Activated T-cell treated with anti-CD3 and anti-CD28 coated beads, Interleukin-2, amount 50 U/mL, for 48 hours (primary cell): ENCODE data around the gene ABCG2.

ENCODE experiments used
- DNase-seq, 2 experiments: peaks; one replicate each; pipeline ENCODE4 v3.0.0-alpha.2; 2020

Gene ABCG2

DNA sequence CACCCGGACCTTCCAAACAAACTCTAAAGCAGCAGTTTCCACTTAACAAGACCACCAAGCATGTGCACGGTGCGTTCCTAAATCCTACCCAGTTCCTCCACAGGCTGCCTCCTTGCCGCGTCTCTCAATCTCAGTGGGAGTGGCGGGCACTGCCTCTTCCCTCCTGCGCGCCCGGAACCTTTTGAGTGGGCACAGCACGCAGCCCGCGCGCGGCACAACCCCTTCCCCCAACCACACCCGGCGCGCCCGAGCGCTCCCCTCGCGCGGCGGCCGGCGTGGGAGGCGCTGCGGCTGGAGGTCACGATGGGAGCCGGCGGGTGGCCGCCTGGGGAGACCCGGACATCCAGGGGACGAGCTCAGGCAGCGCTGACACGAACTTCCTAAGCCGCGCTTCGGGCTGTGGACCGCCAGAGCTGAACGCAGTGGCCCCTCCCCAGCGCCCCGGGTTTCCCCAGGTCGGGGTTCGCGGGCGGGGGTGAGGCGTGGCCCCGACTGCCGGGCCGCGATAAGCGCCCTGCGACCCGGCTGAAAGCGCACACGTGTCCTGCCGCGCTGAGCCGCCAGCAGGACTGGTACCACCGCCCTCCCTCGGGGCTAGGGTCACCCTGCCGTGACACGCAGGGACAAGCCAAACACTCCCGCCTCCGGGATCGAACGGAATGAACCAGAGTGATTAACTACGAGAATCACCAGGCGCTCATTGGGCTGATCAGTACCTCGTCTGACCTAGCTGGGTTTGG lies at the start of gene ABCG2:
Gene ABCG2 (minus strand): TSS at position 151 of the 740 bp plus-strand sequence. CDS start 18,644 bp downstream, outside the sequence.
- peak; percentile 69 to 70 for DNase-seq

DNA sequence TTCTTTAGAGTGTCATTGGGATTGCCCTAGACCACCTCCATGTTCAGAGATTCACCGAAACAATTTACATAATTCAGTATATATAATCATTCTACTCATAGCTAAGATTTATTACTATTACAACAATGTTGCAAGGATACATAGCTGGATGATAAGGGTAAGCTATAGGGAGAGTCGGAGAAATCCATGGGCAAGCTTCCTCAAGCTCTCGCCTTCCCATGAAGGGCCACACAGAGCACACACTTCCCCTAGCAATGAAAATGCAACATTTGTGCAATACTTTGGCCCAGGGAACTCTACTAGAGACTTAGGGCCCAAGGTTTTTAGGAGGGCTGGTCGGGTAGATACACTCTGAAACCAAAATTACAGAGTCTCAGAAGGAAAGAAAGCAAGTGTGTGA lies 49.7 kb upstream of the ABCG2 start:
- no peak for DNase-seq

DNA sequence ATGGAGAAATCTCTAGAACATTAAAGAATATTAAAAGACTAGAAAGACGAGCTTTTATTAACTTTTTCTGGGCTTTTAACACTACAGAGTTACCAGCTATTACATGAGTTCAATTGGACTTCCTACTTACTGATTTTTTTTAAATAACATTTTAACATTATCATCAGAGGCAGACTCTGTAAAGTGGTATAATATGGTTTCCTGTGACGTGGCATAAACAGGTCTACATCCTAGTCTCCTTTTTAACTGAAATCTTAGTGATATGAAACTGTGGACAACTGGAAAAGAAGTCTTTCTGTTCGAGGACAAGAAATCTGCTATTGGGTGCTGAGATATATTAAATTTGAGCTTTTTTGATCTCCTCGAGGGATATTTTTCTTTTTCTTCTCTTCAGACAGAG lies 48.7 kb upstream of the ABCG2 start:
- no peak for DNase-seq

DNA sequence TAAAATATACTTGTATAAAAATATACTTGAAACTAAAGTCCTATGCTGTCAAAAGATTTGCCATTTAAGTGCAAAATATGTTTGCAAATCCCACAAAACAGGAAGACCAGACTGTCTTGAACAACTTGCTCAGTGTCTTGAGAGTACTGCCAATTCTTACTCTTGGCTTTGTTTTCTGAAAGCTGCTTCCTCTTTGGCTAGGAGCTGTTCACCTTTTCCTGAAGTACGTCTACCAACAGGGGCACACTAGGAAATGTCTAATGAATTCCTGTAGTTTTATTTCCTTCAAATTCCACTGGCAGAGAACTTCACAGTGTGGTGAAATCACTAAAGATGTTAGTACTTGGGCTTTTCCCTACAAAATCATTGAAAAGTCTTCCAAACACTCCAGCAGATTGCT lies 46.4 kb upstream of the ABCG2 start:
- no peak for DNase-seq

DNA sequence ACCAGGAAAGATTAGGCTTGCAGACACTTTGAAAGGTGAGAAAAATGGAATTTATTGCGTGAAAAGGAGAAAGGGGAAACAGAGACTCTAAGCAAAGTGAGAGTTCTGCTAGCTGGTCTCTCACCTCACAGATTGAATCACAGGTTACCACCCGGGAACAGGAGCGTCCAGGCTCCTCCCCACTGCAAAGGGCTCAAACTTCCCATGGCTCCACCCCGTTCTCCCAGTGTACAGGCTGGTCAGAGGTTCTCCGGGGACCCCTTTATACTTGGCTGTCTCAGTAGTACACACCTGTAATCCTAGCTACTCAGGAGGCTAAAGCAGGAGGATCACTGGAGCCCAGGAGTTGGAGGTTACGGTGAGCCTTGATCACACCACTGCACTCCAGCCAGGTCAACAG lies 44.0 kb upstream of the ABCG2 start:
- no peak for DNase-seq

DNA sequence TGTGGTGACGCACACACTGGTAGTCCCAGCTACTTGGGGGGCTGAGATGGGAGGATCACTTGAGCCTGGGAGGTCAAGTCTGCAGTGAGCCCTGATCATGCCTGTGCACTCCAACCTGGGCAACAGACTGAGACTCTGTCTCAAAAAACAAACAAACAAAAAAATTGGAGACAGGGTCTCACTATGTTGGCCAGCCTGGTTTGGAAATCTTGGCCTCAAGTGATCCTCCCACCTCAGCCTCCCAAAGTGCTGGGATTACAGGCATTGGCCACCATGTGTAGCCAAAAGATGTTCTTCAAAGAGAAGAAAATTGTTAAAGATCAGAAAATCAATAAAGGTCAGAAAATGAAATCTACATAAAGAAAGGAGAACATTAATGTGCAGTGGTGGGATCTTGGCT lies 41.7 kb upstream of the ABCG2 start:
- DNase-seq, result no peak

DNA sequence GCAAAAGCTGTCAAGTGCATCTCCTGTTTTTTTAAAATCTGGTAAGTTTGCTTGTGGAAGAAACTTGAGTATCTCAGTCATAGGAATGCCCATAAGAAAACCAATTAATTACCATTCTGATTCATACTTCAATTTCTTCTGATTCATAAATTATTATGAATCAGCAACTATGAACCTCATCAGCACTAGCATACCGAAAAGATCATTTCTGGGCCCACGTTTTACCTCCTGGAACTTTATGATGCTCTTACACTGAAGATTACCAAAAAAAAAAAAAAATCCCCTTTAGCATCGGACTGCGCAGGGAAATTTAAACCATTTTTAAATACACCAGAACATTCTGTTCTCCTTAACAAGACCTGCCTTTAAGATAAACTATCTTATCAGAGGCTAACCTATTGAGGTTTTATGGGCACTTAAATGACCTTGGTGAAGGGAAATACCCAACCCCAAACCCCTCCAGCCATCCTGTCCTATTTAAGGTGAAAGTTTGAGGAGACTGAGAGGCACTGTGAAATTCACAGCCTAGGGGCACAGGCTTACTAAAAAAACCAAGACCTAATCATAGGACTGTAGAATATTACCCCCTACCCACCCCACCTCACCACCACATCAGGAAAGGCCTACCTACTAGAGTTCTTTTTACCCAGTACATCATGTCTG lies 38.2 kb upstream of the ABCG2 start:
- DNase-seq, result no peak

DNA sequence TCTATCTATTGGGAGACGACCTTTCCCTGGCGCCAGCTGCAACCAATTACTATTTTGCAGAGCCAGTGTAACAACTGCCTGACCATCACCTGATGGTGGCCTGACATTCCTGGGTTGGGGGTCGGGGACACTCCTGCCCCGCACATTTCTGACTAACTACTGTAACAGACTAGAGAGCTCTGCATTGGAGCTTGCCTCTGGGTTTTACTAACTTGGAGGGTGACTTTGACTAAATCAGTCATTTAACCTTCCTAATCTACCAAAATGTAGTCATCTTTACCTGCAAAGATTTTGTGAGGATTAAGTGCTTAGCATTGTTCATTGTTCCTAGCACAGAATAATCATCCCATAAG lies 37.5 kb upstream of the ABCG2 start:
- DNase-seq, result no peak

DNA sequence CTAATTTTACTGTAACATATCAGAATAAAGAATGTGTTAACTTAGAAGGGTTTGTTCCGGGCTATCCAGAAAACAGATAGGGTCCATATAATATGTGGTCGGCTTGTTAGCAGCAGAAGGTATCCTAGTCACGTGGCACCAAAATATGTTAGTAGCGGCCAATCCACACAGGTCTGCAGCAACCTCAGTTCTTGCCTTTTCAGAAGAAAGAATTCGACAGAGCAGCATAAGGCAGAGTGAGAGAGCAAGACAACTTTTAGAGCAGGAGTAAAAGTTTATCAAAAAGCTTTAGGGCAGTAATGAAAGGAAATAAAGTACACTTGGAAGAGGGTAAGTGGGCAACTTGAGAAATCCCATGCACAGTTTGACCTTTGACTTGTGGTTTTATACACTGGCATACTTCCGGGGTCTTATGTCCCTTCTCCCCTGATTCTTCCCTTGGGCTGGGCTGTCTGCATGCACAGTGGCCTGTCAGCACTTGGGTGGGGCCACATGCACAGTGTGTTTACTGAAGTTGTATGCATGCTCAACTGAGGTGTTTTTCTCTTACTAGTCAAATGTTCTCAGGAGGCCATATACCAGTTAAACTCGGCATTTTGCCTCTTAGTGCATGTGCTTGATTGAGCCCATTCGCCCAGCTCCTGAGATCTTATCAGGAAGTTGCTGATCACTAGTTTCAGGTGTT lies 37.0 kb upstream of the ABCG2 start:
- DNase-seq, result no peak

DNA sequence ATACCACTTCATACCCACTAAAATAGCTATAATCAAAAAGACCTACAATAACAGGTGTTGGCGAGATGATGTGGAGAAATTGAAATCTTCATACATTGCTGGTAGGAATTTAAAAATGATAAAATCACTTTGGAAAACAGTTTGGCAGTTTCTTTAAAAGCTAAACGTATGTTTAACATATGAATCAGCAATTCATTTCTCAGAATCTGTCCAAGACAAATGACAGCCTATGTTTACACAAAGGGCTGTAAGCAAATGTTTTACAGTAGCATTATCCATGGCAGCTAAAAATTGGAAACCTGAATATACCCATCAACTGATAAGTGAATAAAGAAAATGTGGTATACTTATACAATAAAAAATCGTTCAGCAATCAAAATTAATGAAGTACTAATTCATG lies 33.0 kb upstream of the ABCG2 start:
- DNase-seq, result no peak

DNA sequence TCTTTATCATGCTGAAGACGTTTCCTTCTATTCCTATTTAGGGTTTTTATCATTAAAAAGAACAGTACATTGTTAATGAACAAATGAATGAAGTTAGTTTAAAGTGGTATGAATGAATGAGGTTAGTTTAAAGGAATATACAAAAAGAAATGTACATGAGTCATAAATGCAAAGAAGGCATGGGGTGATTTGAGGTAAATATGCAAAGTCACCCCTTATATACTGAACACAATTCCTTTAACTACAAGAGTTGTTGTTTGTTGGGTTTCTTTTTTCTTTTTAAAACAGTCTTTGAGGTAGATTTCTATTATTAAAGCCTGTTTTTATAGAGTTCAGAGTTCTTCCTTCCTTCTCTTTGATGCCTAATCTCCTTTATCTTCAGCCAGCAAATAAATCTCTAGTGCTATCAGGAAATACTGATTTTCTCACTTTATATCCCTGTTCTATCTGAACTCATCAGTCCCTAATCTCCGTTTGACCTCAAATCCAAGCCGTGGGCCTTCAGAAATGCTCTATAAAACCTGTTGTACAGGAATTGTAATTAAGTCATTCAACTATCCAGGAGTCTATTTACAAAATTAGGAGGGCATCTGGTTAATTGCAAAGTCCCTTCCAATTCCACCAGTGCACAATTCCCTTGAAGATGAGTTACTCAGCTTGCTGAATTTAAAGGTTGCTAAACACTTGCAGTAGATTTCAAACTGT lies 31.6 kb upstream of the ABCG2 start:
- no peak for DNase-seq

DNA sequence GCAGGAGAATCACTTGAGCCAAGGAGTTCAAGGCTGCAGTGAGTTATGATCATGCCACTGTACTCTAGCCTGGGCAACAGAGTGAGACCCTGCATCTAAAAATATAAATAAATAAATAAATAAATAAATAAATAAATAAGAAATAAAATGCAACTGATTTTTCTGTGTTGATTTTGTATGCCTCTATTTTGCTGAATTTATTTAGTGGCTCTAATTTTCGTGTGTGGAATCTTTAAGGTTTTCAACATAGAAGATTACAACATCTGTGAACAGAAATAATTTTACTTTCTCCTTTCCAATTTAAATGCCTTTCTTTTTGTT lies 30.9 kb upstream of the ABCG2 start:
- DNase-seq, result no peak

DNA sequence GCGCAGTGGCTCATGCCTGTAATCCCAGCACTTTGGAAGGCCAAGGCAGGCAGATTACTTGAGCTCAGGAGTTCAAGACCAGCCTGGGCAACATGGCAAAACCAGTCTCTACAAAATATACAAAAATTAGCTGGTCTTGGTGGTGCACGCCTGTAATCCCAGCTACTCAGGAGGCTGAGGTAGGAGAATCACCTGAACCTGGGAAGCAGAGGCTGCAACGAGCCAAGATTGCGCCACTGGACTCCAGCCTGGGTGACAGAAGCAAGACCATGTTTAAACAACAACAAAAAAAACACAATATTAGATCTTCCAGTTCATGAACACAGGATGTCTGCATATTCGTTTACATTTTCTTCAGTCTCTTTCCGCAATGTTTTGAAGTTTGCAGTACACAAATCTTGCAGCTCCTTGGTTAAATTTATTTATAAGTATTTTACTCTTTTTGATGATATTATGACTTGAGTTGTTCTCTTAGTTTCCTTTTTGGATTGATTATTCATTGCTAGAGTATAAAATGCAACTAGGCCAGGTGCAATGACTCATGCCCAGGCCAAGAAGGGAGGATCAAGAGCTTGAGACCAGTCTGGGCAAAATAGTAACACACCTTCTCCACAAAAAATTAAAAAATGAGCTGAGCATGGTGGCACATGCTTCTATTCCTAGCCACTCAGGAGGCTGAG lies 30.4 kb upstream of the ABCG2 start:
- no peak for DNase-seq

DNA sequence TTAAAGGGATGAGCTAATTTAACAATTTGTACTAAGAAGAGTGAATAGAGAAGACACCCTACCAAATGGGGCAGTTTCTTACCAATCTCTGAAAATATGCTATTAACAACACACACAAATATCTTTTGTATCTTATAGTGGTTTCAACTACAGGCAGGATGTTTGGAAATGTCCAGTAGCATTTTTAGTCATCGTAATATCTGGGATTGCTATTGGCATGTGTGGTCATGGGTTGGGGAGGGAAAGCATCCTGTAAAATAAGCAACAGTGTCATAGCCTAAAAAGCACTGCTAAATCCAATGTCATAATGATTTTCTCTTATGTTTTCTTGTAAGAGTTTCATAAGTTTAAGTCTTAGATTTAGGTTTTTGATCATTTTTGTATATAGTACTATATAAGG lies 29.3 kb upstream of the ABCG2 start:
- DNase-seq, result no peak

DNA sequence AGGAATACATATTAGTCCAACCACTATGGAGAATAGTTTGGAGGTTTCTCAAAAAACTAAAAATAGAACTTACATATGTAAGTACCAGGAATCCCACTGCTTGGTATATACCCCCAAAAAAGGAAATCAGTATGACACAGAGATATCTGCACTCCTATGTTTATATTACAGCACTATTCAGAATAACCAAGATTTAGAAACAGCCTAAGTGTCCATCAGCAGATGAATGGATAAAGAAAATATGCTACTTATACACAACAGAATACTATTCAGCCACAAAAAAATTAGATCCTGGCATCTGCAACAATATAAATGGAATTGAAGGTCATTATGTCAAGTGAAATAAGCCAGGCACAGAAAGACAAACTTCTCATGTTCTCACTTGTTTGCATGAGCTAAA lies 27.5 kb upstream of the ABCG2 start:
- DNase-seq, result no peak

DNA sequence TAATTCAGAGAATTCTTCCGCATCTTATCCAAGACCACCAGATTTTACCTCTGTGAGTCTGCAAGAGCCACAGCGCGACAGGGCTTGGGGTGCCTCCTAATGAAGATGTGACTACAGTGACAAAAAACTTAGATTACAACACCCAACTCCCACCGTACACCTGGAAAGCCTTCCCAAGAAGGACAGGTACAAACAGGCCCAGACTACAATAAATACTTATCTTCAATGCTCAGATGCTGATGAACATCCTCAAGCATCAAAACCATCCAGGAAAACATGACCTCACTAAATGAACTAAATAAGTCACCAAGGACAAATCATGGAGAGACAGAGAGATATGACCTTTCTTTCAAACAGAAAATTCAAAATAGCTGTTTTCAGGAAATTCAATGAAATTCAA lies 20.8 kb upstream of the ABCG2 start:
- no peak for DNase-seq

DNA sequence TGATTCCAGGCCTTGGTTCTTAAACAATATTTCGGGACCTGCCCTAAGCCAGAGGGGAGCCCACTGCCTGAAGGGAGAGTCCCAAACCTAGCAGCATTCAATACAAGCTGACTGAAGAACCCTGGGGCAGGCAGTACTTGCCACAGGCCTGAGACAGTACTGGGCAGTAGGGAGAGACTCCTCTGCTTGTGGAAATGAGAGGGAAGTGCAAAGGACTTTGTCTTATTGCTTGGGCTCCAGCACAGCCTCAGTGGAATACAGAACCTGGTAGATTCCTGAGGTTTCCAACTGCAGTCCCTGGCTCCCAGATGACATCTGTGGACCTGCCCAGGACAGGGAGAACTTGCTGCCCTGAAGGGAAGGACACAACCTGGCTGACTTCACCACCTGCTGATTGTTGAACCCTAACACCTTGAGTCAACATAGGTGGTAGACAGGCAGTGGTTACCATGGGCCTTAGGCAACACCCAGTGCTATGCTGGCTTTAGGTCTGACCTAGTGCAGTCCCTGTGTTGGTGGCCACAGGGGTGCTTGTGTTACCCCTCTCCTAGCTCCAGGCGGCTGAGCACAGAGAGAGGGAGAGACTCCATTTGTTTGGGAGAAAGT lies 20.3 kb upstream of the ABCG2 start:
- no peak for DNase-seq

DNA sequence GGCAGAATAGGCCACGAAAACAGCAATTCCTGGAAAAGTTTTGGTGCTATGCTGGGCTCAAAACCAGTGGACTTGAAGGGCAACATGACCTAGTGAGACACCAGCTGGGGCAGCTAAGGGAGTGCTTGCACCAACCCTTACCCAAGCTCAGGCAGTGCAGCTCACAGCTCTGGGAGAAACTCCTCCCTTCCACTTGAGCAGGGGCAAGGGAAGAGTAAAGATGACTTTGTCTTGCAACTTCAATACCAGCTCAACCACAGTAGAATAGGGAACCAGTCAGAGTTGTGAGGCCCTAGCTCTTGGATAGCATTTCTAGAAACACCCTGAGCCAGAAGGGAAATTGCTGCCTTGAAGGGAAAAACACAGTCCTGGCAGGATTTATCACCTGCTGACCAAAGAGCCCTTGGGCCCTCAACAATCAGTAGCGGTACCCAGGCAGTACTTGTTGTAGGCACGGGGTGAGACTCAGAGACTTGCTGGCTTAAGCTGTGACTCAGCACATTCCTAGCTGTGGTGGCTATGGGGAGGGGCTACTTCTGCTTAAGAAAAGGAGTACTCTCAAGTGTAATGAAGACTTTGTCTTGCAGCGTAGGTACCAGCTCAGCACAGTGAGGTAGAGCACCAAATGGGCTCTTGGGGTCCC lies 19.7 kb upstream of the ABCG2 start:
- no peak for DNase-seq

DNA sequence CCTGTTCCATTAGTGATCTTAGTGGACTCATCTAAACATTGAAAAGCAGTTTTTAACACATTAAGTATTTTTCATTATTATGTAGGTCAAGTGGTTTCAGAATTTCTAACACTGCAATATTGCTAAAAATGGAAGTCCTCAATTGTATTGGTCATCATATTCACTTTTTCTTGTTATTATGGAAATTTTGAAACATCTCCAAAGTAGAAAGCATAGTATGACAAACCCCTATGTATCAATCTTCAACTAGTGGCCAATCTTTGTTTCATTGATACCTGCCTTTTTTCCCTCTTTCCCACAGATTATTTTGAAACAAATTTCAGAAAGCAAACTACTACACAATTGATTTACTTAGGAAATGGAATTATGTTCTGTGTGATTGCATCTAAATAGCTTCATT lies 14.5 kb upstream of the ABCG2 start:
- no peak for DNase-seq

DNA sequence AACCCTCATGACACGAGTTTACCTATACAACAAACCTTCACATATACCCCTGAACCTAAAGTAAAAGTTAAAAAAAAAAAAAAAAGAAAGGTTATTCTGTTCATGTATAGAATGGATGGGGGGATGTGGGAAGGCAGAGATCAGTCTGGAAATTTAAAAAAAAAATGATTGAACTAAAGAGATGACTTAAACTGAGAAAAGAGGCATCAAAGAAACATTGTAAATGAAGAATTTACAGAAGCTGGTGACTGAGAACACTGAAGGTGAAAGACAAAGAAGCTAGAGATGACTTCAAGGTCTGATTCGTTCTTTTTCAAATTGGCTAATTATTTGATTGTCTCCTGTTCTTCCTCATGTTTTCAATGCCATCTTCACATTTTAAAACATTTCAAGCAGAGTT lies 12.8 kb upstream of the ABCG2 start:
- DNase-seq, result no peak

DNA sequence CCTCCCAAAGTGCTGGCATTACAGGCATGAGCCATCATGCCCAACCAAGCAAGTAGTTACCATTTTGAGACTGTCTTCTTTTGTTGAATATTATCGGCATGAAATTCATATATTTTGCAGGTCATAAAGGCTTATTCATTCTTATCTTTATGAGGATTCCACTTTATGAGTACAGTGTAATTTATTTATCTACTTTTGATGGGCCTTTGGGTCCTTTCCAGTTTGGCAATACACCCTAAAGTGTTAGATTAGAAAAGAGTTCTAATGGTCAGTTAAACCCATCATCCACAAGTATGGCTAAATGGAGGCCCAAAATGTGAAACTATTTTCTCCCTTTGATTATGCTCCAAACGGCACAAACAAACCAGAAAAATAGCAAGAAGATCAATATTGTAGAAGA lies 10.9 kb upstream of the ABCG2 start:
- DNase-seq, result no peak

DNA sequence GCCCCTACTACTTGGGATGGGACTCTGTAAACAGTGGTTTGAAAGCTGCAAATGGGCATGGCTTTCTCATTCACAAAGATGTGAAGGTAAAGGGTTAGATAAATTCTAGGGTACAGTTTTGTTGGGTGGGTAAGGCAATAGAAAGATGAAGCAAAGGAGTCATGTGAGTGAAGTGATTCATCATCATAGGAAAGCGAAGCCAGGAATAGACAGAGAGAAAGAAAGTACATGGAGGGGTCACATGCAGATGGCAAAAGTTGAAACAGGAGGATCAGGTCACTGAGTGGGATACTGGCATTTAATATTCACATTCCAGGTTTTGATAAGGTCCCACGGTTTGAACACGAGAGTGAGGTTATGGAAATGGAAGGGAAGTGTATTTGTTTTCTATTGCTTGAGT lies 8.2 kb upstream of the ABCG2 start:
- no peak for DNase-seq
